Umbilical cord (tissue), 2 donors: Measurements from ENCODE around the gene TP53AIP1. TPM values are rescaled to one million over a fixed set of nuclear protein-coding genes. Genes with fewer than 3 reads are reported as not detected.

Source experiments
- DNase-seq: peaks from one replicate; pipeline ENCODE4 v3.0.0-alpha.2; 2015; ENCODE audit warnings: low spot score
- total RNA-seq: library from RNA; depleted of rRNA; stranded (reverse); fragments of >200 nt; gene quantifications from one replicate; pipeline ENCODE4 v1.2.3, GENCODE V29; 2014; ENCODE audit warnings: low replicate concordance; ENCODE audit not compliant: insufficient read depth

The TP53AIP1 gene
- total RNA-seq, 1 donor from 2014 or later: 3.4 TPM

DNA sequence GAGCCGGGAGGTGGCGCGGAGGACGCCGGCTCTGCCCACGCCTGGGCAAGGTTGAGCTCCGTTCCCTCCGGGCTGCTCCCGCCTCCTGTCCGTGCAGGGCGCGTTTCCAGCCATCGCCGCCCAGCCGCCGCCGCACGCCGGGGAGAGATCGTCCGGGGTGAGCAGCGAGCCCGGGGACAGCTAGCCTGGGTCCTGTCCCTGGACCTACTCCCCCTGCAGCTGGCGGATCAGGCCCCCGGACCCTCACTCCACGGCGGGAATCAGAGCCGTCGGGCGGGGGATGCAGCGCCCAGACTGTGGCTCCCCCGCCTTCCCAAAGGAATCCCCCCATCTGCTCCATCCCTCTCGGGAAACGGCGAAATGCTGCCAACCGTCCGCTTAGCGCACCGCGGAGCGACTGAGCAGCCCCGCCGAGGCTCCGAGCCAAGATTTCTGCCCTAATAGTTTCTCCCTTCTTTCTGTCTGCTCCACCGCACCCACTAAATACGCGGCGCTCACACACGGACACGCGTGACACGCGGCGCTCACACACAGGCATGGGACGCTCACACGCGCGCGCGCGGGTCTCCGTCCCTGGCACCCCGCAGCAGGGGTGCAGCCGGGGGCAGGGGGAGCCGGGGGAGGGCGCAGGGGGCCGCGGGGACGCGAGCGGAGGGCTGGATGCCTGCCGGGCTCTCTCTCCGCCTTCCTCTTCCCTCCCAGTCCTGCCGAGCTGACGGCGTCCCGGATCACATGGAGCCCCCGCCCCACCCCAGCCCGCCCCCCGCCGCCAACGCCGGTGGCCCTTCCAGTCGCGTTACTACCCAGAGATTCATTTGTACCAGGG is 51.9 kb downstream of the TP53AIP1 start, which contains the start of gene KCNJ5:
KCNJ5 (plus strand) TSS at position 814 of the 826 bp plus-strand sequence. CDS start 19,918 bp downstream, outside the sequence.
- peak; percentile 62 for DNase-seq

DNA sequence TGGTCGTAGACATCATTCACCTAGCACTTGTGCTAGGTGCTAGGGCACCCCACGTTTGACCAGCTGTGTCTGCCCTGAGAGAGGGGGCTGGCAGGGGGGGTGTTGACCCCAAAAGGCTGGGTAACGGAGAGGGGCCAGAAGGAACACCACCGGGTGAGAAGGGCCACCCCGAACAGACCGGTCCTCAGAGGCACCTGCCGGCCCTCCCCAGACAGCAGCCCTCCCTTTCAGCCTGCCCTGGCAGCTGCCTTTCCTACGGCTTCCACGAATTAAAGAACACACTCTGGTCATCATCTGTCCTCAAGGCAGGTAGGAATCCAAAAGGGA is 52.5 kb downstream of the TP53AIP1 start:
- no peak for DNase-seq

DNA sequence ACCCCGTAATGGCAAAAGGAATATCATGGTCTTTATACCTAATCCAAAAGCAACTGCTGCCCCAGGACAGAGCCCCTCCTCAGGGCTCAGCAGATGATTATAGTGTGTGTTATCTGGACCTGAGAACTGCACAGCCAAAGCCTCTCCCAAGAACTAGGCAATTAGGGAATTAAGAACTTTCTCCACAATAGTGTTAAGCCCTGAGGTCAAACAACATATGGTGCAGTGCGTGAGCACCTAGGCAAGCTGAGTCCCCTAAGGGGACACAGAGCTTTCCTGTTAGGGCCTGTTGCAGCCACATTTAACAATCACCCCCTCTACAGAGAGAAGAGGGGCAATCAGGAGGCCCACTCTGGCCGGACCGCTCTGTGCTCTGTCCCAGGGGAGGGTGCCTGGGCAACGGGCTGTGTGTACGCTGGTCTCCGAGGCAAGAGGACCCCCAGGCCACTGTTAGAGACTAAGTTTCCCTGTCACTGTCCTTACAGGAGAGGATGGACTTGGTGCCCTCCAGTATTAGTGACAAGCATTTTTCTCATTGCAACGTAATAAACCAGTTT is 52.9 kb downstream of the TP53AIP1 start:
- no peak for DNase-seq

DNA sequence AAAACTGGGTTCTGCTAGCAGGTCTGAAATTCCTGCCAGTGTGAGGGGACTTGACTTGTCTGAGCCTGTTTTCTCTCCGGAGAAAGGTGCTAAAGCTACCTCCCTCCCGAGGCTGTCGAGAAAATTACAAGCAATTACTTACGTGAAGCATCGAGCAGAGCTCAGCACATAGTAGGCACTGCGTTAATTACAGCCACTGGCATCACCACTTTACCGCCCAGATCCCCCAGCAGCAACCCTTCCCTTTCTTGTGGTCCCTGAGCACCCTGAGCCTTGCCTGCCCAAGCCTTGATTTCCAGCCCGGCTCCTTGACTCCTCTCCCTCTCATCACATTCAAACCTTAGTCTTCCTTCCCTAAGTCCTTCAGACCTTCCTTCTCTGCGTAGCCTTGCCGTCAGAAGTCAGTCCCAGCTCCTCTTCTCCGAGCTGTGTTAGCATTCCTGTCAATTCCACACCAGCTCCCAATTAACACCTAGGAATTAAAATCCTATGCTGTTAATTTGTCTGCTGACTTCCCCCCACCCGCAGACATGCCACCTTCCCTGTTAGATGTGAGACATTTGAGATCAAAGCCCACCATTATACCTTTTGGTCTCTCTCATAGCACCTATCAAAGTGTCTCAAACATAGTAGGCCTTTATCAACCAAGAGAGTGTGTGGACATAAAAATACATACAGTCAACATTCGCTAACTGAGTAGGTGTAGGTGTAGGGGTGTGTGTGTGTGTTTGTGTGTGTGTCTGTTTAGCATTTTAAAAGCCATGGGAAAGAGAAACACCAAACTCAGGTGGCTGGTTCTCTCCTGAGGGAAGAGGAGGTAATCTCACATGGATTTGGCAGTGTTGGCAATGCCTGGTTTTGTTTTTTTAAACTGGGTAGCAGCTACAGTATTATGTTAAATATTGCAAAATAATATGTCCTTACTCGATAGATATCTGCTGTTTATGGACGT is 54.4 kb downstream of the TP53AIP1 start:
- peak; percentile 35 for DNase-seq

DNA sequence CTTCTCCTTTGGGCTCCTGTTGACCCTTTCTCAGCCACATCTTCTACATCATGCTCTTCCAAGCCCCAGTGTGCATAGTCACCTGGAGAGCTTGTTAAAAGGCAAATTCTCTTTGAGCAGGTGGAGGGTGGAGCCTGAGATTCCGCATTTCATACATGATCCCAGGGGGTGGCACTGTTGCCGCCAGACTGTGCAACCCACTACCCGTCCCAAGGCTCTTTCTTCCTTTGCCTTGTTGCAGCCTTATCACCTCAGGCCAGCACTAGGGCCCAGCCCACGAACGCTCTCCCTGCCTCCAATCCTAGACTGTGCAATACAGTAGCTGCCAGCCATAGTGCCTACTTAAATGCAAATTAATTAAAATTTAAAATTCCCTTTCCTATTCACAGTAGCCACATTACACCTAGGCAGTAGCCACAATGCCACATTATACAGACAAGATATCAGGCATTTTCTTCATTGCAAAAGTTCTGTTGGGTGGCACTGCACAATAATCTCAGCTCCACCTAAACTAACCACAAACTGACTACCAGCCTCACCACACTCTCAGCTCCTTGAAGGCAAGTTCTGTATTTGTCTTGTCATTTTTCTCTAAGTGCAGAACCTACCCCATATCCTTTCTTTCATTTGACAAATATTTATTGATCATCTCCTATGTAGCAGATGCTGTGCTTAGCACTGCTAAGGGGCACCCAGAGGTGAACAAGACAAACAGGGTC is 56.1 kb downstream of the TP53AIP1 start:
- no peak for DNase-seq

Other genes starting within 250 kb of the TP53AIP1 start
- 3.6 TPM for gene FLI1, start 248.8 kb downstream of the TP53AIP1 start, total RNA-seq
- 2.6 TPM for gene KCNJ1, start 75.6 kb downstream of the TP53AIP1 start, total RNA-seq
- 12.5 TPM for gene KCNJ5, start 51.5 kb downstream of the TP53AIP1 start, total RNA-seq
- 6.0 TPM for gene ARHGAP32, start 249.5 kb upstream of the TP53AIP1 start, total RNA-seq